Activated CD4-positive, alpha-beta T cell treated with anti-CD3 and anti-CD28 coated beads, Interleukin-2, amount 50 U/mL, for 4 hours (primary cell): ENCODE data around the gene LY86.

Experiments
- DNase-seq, 2 experiments: peaks; one replicate each; pipeline ENCODE4 v3.0.0-alpha.2; 2020

LY86 gene

DNA sequence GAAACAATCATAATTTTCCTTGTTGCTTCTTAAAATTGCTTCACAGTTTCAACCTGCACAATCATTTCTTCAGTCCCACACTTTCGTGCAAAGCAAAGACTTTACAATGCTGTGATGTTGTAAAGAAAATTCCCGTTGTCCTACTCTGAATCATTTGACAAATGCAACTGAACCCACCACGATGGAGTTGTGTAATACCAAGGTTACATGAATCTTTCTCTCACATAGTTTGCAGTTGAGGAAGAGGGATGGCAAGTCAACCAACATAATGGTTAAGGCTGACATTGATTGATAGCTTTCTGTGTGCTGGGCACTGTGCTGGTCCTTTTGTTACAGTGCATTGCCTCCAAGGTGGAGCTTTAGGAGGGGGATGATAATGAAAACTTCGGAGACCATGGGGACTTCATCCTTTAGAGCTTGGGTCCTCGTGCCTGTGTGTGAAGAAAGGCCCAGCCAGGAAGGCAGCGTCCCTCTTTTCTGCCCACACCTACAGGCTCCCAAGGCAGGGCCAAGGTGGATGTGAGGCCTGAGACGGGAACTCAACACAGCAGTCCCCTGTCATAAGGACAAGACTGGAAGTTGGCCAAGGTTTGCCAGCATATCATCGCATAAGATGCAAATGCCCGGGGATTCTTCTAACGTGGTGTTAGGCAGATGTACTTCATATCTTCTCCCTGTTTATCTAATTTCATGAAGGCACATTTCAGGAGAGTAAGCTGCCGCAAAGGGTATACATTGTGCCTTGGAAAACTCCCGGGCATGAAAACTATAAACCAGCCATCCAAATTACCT is 96.9 kb downstream of the LY86 start:
- no peak for DNase-seq

- no peak for DNase-seq
Observed at GRCh38 chr6:6686176-6686575, 97.7 kb downstream of the LY86 start.

DNA sequence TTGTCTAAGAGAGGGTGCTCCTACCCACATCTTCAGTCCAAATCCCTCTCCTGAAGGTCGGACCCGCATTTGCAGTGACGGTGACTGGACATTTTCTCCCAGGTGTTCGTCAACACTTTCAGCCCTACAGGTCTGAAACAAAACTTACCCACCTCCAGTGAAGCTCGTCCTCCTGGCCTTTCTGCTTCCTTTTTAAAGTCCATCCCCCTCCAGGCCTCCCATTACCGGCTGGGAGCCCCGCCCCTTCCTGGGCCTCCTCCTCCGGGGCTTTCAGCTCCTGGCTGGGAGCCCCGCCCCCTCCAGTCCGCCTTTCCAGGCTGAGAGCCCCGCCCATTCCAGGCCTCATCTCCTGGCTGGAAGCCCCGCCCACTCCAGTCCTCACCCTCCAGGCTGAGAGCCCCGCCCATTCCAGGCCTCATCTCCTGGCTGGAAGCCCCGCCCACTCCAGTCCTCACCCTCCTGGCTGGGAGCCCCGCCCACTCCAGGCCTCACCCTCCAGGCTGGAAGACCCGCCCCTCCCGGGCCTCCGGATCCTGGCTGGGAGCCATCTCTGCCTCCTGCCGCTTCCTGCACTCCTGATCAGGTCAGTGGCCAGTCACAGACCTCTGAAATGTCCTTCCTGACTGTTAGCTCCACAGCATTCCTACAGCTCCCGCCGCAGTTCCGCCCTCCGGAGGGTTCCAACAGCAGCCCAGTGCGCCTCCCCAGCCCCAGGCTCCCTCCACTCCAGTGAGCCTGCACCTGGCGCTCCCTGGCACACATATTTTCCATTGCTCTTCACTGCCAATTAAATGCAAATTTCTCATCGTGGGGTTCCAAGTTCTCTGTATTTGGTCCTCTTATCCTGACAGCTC is 98.5 kb downstream of the LY86 start:
- DNase-seq, result no peak

- no peak for DNase-seq
Observed at GRCh38 chr6:6688283-6688682, 99.8 kb downstream of the LY86 start.

GRCh38 chr6:6688951-6689350 is 100.4 kb downstream of the LY86 start:
- DNase-seq, result no peak

DNA sequence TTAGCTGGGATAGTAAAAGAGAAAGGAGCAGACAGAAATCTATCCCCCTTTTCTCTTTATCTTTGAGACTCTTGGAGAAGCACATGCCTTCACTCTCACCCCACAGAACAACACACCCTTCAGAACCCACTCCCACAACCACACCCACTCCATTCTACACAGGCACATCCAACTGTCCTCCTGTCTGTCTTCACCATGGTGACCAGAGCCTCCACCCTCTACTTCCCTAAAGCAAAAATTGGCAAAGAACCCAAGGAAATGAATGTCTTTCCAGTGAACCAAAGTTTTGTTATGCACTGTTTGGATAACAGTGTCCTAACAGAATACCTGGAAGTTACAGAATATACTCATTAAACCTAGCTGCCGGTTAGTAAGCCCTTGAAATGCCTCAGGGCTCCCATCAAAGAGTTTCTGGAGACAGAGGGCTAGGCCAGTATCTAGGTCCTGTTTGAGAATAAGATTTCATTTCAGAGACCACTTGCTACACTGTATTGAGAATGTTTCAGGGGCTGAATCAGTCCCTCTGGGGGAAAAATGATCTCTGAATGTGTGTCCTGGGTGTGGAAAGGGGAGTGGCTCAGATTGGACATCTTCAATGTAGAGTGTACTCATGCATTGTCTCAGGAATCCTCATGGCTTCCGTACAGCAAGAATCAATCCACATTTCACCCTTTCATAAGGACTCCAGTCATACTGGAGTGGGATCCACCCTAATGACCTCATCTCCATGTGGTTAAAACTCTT is 101.1 kb downstream of the LY86 start:
- DNase-seq, result no peak

- no peak for DNase-seq
Observed at GRCh38 chr6:6690144-6690483, 101.6 kb downstream of the LY86 start.

DNA sequence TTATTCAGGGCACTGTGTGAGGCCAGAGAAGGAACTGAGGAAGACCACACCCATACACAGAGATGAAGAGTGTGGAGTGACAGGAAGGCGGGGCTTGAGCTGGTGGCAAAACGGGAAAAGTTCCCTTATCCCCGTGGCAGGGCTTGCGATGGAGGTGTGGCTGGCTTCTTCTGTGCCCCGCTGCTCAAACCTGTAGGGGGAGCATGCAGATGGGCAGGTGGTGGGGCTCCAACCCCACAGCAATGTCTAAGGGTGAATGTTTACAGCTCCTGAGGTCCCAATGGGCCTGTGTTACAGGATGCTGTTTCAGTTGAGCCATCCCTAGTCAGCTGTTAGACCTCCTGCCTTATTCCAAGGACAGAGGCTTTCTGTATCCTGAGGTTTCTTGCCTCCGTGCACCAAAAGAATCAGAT is 105.9 kb downstream of the LY86 start:
- no peak for DNase-seq

GRCh38 chr6:6694825-6695624 is 106.5 kb downstream of the LY86 start:
- DNase-seq, result no peak

GRCh38 chr6:6695625-6696276 is 107.2 kb downstream of the LY86 start:
- no peak for DNase-seq

DNA sequence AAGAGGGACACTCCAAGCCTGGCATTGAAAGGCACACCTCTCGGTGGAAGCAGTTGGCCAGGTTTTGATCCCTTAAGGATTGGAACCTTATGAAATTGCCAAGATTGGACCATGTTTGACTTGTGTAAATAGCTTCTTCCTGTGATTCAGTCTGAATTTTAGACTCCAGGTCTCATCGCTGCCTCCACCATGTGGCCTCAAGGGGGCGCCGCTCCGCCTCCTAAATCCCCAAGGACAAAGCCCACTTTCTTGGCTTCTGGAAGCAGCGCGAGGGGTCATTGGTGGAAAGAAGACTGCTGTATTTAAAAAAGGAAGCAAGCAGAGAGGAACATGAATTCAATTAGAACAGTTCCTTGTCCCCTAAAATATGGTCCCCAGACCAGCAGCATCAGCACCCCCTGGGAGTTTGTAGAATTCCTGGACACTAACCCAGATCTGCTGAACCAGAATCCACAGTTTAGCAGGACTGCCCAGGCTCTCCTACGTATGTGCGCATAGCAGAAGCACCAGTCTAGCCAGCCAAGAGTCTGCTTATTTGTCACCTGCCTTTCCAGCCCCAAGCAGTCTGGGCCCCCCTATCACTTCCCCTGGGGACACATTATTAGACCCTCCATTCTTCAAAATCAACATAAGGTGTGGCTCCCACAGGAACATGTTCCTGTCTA is 108.5 kb downstream of the LY86 start:
- DNase-seq, result no peak

GRCh38 chr6:6697620-6698019 is 109.1 kb downstream of the LY86 start:
- DNase-seq, result no peak

DNA sequence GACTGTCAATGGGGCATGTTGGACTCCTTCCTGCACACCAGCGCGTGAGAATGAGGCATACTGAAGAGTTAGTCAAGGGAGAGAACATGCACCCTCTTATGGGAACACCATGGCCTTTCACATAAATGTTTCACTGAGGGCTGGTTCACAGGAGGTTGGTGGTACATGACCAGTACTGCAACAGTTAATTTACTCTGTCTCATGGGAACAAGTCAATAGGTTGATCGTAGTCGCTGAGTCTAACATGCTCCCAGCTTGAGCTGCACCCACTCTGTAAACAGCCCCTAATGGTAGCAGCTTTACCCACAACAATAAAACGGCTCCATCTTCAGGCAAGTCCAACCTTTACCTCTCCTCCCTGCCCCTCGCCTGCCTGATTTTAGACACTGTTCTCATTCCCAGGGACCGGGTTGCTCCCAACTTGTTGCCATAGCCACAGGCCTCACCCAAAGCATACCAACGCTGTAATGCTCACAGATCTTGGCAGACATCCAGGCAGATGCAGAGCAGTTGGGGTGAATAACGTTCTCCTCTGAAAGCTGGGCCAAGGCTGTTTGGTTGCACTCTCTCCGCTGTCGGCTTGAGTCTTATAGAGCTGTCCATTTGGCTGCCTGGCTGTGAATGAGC is 111.3 kb downstream of the LY86 start:
- no peak for DNase-seq

- DNase-seq, result no peak
Observed at GRCh38 chr6:6700407-6701270, 112.1 kb downstream of the LY86 start.

DNA sequence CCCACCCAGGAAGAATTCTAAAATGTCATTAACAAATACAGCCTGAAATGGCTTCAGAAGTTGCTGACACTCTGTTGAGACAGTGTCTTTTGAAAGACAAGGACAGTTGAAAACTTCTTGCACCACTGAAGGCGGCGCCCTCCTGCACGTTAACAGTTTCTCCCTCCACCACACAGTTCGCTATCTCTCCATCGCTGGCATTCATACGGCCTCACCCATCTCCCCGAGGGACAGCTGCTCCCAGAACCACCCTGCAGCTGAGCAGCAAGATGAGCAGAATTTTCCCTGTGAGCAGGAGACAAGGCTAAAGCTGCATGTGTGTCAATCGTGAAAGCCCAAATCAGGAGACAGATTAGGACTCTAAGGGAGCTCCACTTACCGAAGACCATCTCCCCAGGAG is 113.3 kb downstream of the LY86 start:
- no peak for DNase-seq

- no peak for DNase-seq
Observed at GRCh38 chr6:6703699-6704098, 115.2 kb downstream of the LY86 start.
